Activated CD4-positive, alpha-beta T cell treated with anti-CD3 and anti-CD28 coated beads, Interleukin-10, Interleukin-2, amounts not matched to agents 100 ng/mL and 50 ng/mL, durations not matched to agents 16 hours and 8 hours (primary cell): ENCODE measurements around the gene GNG4.
A peak's percentile ranks its signal among the peaks of the same experiment; 100 is the strongest.
"Not testable (repeated sequence)": the region's sequence is repeated elsewhere in the genome, so short reads cannot be mapped to it uniquely, and the experiment has no call there.

Experiments
- DNase-seq: peaks from one replicate; pipeline ENCODE4 v3.0.0-alpha.2; 2020

The GNG4 gene

GRCh38 chr1:235648954-235649367, 623 bp downstream of the GNG4 start:
- DNase-seq: peak; percentile 56

GRCh38 chr1:235648407-235648907, 1.1 kb downstream of the GNG4 start:
- DNase-seq: no peak

GRCh38 chr1:235647537-235647936, 2.0 kb downstream of the GNG4 start:
- not testable (repeated sequence) for DNase-seq

- DNase-seq: no peak
Observed at GRCh38 chr1:235646463-235646862, 3.1 kb downstream of the GNG4 start.

GRCh38 chr1:235644693-235645305, 4.8 kb downstream of the GNG4 start:
- no peak for DNase-seq

GRCh38 chr1:235643837-235644692, 5.5 kb downstream of the GNG4 start:
- no peak for DNase-seq

GRCh38 chr1:235642943-235643371, 6.6 kb downstream of the GNG4 start:
- no peak for DNase-seq

GRCh38 chr1:235642011-235642942, 7.3 kb downstream of the GNG4 start:
- peak; percentile 85 for DNase-seq

GRCh38 chr1:235640580-235640979, 9.0 kb downstream of the GNG4 start:
- DNase-seq: no peak

GRCh38 chr1:235639226-235640205, 10.1 kb downstream of the GNG4 start:
- DNase-seq: no peak

GRCh38 chr1:235638612-235639011, 11.0 kb downstream of the GNG4 start:
- not testable (repeated sequence) for DNase-seq

- DNase-seq: no peak
Observed at GRCh38 chr1:235637756-235638534, 11.6 kb downstream of the GNG4 start.

- DNase-seq: no peak
Observed at GRCh38 chr1:235635938-235636662, 13.5 kb downstream of the GNG4 start.

GRCh38 chr1:235632506-235633401, 16.8 kb downstream of the GNG4 start:
- DNase-seq: no peak

GRCh38 chr1:235631816-235632215, 17.8 kb downstream of the GNG4 start:
- DNase-seq: no peak

GRCh38 chr1:235628316-235629005, 21.1 kb downstream of the GNG4 start:
- no peak for DNase-seq

- no peak for DNase-seq
Observed at GRCh38 chr1:235625831-235626230, 23.8 kb downstream of the GNG4 start.

- DNase-seq: no peak
Observed at GRCh38 chr1:235625340-235625739, 24.2 kb downstream of the GNG4 start.
